GM23248 (cell line): ENCODE measurements around the gene SUB1.

Experiments
- EZH2 ChIP-seq: fragments of 200-600 bp; sonication (generic); IDR thresholded peaks from 2 replicates; pipeline ENCODE4 v1.6.1; 2018; ENCODE audit warnings: antibody characterized with exemption, mild to moderate bottlenecking; ENCODE audit not compliant: insufficient read depth, poor library complexity, severe bottlenecking
- EZH2phosphoT487 ChIP-seq: fragments of 200-600 bp; sonication (generic); IDR thresholded peaks from 2 replicates; pipeline ENCODE4 v1.6.1; 2018; ENCODE audit warnings: antibody characterized with exemption, moderate library complexity, mild to moderate bottlenecking, low read depth; ENCODE audit not compliant: insufficient read depth

DNA sequence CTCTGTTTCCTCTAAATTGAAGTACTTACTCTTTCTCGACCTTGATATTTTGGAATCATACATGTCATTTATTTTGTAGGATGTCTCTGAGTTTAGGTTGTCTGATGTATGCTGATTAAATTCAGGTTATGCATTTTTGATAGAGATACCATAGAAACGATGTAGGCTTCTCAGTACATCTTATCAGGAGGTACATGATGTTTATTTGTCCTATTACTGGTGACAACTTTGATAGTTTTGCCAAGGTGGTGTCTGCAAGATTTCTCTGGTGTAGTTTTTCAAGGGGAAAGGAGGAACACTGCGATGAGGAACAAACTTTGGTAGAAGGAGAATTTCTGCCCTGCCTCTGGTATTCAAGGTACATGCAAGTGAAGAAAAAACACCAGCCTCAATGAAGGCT lies 29.9 kb downstream of the SUB1 start:
- TF ChIP-seq EZH2 (no peak), EZH2phosphoT487 (no peak)
